ENCODE data around the gene MAZ.

The MAZ gene

DNA sequence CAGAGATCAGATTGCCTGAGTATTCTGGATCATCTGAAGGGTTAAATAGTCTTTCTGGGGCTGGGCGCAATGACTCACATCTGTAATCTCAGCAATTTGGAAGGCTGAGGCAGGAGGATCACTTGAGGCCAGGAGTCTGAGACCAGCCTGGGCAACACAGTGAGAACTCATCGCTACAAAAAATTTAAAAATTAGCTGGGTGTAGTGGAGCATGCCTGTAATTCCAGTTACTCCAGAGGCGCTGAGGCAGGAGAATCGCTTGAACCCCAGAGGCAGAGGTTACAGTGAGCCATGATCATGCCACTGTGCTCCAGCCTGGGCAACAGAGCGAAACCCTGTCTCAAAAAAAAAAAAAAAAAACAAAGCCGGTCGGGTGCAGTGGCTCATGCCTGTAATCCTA, 29.6 kb downstream of the MAZ start:
- no peak overlapping the region for H3K4me3 ChIP-seq
- H3K27ac ChIP-seq = no peak overlapping the region
- TF ChIP-seq, protein P1, sequence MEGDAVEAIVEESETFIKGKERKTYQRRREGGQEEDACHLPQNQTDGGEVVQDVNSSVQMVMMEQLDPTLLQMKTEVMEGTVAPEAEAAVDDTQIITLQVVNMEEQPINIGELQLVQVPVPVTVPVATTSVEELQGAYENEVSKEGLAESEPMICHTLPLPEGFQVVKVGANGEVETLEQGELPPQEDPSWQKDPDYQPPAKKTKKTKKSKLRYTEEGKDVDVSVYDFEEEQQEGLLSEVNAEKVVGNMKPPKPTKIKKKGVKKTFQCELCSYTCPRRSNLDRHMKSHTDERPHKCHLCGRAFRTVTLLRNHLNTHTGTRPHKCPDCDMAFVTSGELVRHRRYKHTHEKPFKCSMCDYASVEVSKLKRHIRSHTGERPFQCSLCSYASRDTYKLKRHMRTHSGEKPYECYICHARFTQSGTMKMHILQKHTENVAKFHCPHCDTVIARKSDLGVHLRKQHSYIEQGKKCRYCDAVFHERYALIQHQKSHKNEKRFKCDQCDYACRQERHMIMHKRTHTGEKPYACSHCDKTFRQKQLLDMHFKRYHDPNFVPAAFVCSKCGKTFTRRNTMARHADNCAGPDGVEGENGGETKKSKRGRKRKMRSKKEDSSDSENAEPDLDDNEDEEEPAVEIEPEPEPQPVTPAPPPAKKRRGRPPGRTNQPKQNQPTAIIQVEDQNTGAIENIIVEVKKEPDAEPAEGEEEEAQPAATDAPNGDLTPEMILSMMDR (IDR thresholded peaks at IDR 0.05) = no peak
- no peak for DNase-seq (ENCODE audit: low spot score)

DNA sequence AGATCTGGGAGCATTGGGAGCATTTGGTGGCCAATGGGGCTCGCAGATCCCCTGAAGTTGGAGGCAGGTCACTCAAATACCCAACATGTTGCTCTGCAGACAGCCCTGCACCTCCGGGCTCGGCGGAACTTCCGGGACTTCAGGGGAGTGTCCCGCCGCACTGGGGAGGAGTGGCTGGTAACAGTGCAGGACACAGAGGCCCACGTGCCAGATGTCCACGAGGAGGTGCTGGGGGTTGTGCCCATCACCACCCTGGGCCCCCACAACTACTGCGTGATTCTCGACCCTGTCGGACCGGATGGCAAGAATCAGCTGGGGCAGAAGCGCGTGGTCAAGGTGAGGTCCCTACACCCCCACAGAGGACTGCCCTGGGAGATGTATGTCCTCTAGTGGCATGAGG, 30.3 kb downstream of the MAZ start:
- Histone ChIP-seq H3K27ac (no peak overlapping the region), H3K4me3 (no peak overlapping the region)
- DNase-seq (ENCODE audit: low spot score) = no peak
- TF ChIP-seq, protein P1 (IDR thresholded peaks at IDR 0.05) = no peak

DNA sequence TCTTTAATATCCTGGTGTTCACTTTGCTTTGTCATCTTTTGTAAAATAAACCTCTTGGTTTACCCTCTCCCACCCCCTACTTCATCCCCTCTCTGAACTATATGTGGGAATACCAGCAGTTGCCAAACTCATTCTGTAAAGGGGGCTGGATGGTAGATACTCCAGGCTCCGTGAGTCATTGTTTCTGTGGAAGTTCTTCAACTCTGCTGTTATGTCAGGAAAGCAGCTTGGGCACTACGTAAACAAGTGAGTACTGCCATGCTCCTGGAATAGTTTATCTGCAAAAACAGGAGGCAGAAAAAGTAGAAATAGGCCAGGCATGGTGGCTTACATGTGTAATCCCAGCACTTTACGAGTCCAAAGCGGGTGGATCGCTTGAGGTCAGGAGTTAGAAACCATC, 31.5 kb downstream of the MAZ start:
- no peak for DNase-seq (ENCODE audit: low spot score)
- Histone ChIP-seq H3K4me3 (no peak overlapping the region), H3K27ac (no peak overlapping the region)
- TF ChIP-seq, protein P1 (IDR thresholded peaks at IDR 0.05) = no peak

DNA sequence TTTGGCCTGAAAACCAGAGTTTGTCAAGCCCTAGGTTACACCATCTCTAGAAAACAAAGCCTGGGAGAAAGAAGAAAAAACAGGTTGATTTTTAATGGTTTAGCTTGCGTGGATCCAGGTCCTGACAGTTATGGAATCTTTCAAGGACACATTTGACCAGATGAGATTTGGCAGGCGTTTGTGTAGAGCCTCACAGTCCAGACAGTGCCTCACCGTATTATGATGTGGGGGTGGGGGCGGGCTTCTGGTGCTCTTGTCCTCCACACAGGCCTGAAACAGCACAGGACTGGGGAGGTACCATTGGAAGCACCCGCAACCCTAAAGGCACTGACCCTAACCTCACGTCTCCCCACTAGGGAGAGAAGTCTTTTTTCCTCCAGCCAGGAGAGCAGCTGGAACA, 33.5 kb downstream of the MAZ start:
- H3K27ac ChIP-seq = no peak overlapping the region
- TF ChIP-seq, protein P1 (IDR thresholded peaks at IDR 0.05) = no peak
- no peak overlapping the region for H3K4me3 ChIP-seq
- DNase-seq (ENCODE audit: low spot score) = no peak

DNA sequence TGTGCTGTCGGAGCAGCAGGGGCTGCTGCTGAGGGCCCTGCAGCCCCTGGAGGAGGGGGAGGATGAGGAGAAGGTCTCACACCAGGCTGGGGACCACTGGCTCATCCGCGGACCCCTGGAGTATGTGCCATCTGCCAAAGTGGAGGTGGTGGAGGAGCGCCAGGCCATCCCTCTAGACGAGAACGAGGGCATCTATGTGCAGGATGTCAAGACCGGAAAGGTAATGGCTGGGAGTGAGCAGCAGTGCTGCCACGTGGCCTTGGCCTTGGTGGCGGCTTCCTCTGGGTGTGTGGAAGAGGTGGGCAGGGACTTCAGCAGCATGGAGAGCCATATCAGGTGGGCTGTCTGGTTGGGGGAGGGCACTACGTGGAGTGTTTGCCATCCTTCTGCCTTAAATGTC, 33.9 kb downstream of the MAZ start:
- H3K4me3 ChIP-seq = no peak overlapping the region
- no peak for DNase-seq (ENCODE audit: low spot score)
- TF ChIP-seq, protein P1 (IDR thresholded peaks at IDR 0.05) = no peak
- no peak overlapping the region for H3K27ac ChIP-seq

DNA sequence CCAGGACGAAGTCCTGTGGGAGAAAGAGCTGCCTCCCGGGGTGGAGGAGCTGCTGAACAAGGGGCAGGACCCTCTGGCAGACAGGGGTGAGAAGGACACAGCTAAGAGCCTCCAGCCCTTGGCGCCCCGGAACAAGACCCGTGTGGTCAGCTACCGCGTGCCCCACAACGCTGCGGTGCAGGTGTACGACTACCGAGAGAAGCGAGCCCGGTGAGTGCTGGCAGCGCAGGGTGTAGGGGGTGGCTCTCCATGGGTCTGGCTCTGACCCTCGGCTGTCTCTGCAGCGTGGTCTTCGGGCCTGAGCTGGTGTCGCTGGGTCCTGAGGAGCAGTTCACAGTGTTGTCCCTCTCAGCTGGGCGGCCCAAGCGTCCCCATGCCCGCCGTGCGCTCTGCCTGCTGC, 35.3 kb downstream of the MAZ start:
- no peak overlapping the region for H3K4me3 ChIP-seq
- TF ChIP-seq, protein P1 (IDR thresholded peaks at IDR 0.05) = no peak
- DNase-seq (ENCODE audit: low spot score) = no peak

DNA sequence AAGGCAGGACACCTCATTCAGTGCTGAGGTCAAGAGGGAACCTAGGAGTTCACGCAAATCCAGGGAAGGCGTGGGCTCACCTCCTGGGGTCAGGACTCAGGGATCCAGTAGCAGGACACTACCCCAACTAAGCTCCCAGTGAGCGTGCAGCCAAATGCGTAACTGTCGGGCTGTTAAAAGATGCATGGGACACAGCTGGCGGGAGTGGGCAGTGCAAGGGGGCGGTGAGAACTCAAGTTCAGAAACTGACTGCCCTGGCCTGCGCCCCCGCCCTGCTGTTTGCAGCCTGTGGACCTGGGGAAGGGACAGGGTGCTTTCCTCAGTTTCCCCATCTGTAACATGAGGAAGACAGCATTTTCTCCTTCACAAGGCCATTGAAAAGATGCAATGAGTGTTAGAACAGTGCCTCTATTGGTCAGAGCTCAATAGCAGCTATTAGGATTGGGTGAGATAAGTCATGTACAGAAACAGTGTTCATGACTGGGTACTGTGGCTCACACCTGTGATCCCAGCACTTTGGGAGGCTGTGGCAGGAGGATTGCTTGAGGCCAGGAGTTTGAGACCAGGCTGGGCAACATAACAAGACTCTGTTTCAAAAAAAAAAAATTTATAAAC, 36.5 kb downstream of the MAZ start:
- H3K27ac ChIP-seq = no peak overlapping the region
- H3K4me3 ChIP-seq = no peak overlapping the region
- TF ChIP-seq, protein P1 (IDR thresholded peaks at IDR 0.05) = no peak

More for the DNA sequence above, 35.3 kb downstream of the MAZ start:
- H3K27ac ChIP-seq = no peak overlapping the region

More for the DNA sequence above, 36.5 kb downstream of the MAZ start:
- DNase-seq (ENCODE audit: low spot score) = no peak
